ENCODE data around the gene CD209.

The CD209 gene

GRCh38 chr19:7704280-7705060 is 42.9 kb downstream of the CD209 start:
- no peak for DNase-seq

GRCh38 chr19:7703332-7703731 is 44.0 kb downstream of the CD209 start:
- DNase-seq, result no peak

- no peak for DNase-seq
Observed at GRCh38 chr19:7701654-7702457, 45.5 kb downstream of the CD209 start, which contains the start of gene FCER2. Gene FCER2 (minus strand): TSS chr19:7702131. CDS start chr19:7699760, 2,371 bp downstream.

GRCh38 chr19:7701049-7701653 is 46.2 kb downstream of the CD209 start:
- no peak for DNase-seq

GRCh38 chr19:7699417-7700401 is 47.6 kb downstream of the CD209 start:
- DNase-seq, result no peak

GRCh38 chr19:7699003-7699402 is 48.3 kb downstream of the CD209 start:
- DNase-seq, result no peak

- no peak for DNase-seq
Observed at GRCh38 chr19:7698583-7698982, 48.8 kb downstream of the CD209 start.

- DNase-seq, result no peak
Observed at GRCh38 chr19:7697721-7698287, 49.5 kb downstream of the CD209 start.

GRCh38 chr19:7694499-7694898 is 52.8 kb downstream of the CD209 start:
- no peak for DNase-seq

GRCh38 chr19:7692417-7693088 is 54.8 kb downstream of the CD209 start:
- no peak for DNase-seq

GRCh38 chr19:7691497-7691896 is 55.8 kb downstream of the CD209 start:
- DNase-seq, result no peak

GRCh38 chr19:7690779-7691258 is 56.5 kb downstream of the CD209 start:
- no peak for DNase-seq
